ENCODE data around the gene GNAO1.

- TF ChIP-seq, protein P1, sequence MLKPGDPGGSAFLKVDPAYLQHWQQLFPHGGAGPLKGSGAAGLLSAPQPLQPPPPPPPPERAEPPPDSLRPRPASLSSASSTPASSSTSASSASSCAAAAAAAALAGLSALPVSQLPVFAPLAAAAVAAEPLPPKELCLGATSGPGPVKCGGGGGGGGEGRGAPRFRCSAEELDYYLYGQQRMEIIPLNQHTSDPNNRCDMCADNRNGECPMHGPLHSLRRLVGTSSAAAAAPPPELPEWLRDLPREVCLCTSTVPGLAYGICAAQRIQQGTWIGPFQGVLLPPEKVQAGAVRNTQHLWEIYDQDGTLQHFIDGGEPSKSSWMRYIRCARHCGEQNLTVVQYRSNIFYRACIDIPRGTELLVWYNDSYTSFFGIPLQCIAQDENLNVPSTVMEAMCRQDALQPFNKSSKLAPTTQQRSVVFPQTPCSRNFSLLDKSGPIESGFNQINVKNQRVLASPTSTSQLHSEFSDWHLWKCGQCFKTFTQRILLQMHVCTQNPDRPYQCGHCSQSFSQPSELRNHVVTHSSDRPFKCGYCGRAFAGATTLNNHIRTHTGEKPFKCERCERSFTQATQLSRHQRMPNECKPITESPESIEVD (tag by site-specific recombination; IDR thresholded peaks at IDR 0.05): no peak
- TF ChIP-seq ZNF626 (tag by site-specific recombination; IDR thresholded peaks at IDR 0.05): no peak
- no peak for TF ChIP-seq CTCF (tag by site-specific recombination; IDR thresholded peaks at IDR 0.05)
- TF ChIP-seq, protein P2, sequence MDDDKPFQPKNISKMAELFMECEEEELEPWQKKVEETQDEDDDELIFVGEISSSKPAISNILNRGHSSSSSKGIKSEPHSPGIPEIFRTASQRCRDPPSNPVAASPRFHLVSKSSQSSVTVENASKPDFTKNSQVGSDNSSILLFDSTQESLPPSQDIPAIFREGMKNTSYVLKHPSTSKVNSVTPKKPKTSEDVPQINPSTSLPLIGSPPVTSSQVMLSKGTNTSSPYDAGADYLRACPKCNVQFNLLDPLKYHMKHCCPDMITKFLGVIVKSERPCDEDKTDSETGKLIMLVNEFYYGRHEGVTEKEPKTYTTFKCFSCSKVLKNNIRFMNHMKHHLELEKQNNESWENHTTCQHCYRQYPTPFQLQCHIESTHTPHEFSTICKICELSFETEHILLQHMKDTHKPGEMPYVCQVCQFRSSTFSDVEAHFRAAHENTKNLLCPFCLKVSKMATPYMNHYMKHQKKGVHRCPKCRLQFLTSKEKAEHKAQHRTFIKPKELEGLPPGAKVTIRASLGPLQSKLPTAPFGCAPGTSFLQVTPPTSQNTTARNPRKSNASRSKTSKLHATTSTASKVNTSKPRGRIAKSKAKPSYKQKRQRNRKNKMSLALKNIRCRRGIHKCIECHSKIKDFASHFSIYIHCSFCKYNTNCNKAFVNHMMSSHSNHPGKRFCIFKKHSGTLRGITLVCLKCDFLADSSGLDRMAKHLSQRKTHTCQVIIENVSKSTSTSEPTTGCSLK (tag by site-specific recombination; IDR thresholded peaks at IDR 0.05): no peak
- TF ChIP-seq TSHZ1 (tag by site-specific recombination; IDR thresholded peaks at IDR 0.05; ENCODE audit: borderline replicate concordance): no peak
- TF ChIP-seq ZNF747 (tag by site-specific recombination; IDR thresholded peaks at IDR 0.05): no peak
- no peak for TF ChIP-seq ZNF174 (tag by site-specific recombination; IDR thresholded peaks at IDR 0.05)
- no peak for TF ChIP-seq SCRT1 (tag by site-specific recombination; IDR thresholded peaks at IDR 0.05; ENCODE audit: borderline replicate concordance)
- no peak for TF ChIP-seq GLI4 (tag by site-specific recombination; IDR thresholded peaks at IDR 0.05)
- TF ChIP-seq ZNF362 (tag by site-specific recombination; IDR thresholded peaks at IDR 0.05): no peak
- no peak for TF ChIP-seq ZNF677 (tag by site-specific recombination; IDR thresholded peaks at IDR 0.05)
These were observed 9.9 kb upstream of the GNAO1 start for GRCh38 chr16:56181401-56181800.

Measured in HEK293 (cell line).